Fibroblast of skin of left quadriceps (primary cell): Measurements from ENCODE around the gene FGF21.
"Not testable (repeated sequence)": the region's sequence is repeated elsewhere in the genome, so short reads cannot be mapped to it uniquely, and the experiment has no call there.

Experiments used
- DNase-seq, 2 experiments: peaks; one replicate each; pipeline ENCODE4 v3.0.0-alpha.2; 2013; ENCODE audit warnings: low read depth in 2 of 2

The FGF21 gene, protein sequence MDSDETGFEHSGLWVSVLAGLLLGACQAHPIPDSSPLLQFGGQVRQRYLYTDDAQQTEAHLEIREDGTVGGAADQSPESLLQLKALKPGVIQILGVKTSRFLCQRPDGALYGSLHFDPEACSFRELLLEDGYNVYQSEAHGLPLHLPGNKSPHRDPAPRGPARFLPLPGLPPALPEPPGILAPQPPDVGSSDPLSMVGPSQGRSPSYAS

DNA sequence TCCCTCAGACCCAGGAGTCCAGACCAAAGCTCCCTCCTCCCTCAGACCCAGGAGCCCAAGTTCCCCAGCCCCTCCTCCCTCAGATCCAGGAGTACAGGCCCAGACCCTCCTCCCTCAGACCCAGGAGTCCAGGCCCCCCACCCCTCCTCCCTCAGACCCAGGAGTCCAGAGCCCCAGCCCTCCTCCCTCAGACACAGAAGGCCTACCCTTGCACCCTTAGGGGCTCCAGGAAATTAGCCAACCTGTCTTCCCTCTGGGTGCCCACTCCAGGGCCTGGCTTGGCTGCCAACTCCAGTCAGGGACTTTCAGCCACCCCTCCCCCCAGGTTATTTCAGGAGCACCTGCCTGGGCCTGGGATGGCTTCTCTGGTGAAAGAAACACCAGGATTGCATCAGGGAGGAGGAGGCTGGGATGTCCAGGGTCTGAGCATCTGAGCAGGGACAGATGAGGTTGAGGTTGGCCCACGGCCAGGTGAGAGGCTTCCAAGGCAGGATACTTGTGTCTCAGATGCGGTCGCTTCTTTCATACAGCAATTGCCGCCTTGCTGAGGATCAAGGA, at the start of gene FGF21:
FGF21 (plus strand) TSS at position 441 of the 558 bp plus-strand sequence. CDS start 713 bp downstream, outside the sequence.
- no peak for DNase-seq

DNA sequence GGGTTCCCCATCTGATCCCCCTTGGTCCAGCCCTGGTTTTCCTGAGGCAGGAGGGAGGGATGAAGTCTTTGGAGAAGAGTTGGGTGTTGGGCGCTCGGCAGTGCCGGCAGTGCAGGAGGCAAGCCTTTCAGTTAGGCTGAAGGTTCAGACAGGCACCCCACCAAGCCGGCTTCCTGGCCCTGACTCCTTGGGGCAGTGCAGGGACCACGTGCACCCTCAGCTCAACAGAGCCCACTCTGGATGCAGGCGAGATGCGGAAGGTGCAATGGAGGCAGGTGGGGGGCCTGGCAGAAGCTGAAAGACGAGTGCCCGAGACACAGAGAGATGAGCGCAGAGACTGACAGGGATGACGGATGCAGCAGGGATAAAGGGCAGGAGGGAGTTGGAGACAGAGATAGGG, 46.9 kb upstream of the FGF21 start:
- no peak for DNase-seq

DNA sequence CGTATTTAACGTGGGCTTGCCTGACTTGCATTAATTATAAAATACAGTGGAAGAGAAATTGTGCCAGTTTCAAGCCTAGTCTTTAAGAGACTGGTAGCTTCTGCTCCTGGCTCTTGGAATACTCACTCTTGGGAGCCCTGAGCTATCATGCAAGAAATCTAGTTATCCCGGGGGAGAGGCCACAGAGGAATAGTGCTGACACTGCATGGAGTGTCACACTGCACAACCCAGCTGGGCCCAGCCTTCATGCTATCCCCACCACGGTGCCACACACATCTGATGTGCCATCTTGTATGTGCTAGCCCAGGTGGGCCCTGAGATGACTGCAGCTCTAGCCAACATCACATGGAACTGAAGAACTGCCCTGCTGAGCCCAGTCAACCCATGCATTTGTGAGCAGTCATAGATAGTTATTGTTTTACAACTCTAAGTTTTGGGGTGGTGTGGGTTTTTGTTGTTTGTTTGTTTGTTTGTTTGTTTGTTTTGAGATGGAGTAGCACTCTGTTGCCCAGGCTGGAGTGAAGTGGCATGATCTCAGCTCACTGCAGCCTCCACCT, 44.1 kb upstream of the FGF21 start:
- DNase-seq: no peak

DNA sequence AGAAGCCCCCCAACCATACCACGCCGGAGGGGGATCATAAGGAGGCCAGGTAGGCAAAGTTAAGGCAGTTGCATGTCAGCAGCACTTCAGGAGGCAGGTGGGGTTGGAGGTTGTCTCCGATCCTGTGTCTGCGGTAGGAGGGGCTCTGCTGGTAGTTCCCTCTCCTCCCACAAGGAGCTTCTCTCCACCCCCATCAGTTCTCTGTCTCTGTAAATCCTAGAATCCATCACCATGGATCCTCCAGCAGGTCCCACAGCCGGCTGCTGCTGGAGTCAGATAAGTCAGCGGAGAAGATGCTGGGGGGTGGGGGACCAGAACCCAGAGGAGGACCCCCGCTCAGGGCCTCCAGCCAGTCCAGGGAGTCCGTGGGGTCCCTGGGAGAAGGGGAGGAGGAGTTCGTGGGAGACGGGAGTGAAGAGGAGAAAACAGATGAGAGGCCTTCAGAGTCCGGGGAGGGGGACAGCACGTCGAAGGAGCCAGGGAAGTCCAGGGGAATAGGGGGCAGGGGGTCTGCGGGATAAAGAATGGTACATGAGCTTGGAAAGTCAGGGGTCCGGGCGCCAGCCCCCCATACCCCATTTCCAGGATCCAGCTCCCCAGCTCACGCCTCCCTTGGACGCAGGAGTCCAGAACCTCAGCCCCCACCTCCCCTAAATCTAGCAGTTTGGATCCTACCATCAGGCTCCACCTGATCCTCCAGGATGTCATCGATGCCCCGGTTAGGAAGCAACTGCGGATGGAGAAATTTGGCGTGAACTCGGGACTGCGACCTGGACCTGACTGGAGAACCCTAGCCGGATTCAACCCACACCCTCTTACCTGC, 42.1 kb upstream of the FGF21 start:
- no peak for DNase-seq

DNA sequence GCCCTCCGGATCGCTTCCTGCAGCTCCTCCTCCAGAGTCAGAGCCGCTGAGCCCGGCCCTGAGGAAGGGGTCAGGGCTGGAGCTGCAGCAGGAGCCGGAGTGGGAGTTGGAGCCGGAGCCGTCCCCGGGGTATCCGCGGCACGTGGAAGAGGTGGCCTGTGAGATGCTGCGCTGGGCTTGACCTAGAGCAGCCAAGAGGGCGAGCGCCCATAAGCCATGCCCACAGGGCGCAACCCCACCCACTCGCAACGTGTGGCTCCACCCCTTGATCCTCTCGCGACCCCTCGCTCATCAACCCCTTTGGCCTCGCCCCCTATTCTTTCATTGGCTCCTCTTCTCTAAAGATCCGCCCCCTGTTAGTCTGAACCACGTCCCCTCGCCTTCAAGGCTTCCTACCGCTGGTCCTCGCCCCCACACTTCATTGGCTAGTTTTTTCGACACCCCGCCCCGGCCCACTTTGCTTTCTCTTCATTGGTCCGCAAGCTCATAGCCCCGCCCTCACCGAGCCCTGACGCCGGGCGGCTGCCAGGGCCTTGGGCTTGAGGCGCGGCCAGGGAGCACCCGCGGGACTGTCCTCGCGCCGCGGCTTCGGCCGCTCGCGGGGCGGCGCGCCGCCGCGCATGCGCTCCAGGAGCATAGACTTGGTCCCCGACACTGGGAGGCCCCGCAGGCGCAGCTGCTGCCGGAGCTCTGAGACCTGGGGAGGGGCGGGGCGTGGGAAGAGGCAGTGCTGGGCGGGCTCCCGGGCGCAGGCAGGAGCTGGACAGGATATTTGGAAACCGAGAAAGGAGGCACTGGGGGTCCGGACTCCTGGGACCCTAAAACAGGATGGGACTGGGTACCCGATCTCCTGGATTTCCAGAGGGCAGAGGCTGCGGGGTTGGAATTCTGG, 41.2 kb upstream of the FGF21 start:
- peak; percentile 99 for DNase-seq

DNA sequence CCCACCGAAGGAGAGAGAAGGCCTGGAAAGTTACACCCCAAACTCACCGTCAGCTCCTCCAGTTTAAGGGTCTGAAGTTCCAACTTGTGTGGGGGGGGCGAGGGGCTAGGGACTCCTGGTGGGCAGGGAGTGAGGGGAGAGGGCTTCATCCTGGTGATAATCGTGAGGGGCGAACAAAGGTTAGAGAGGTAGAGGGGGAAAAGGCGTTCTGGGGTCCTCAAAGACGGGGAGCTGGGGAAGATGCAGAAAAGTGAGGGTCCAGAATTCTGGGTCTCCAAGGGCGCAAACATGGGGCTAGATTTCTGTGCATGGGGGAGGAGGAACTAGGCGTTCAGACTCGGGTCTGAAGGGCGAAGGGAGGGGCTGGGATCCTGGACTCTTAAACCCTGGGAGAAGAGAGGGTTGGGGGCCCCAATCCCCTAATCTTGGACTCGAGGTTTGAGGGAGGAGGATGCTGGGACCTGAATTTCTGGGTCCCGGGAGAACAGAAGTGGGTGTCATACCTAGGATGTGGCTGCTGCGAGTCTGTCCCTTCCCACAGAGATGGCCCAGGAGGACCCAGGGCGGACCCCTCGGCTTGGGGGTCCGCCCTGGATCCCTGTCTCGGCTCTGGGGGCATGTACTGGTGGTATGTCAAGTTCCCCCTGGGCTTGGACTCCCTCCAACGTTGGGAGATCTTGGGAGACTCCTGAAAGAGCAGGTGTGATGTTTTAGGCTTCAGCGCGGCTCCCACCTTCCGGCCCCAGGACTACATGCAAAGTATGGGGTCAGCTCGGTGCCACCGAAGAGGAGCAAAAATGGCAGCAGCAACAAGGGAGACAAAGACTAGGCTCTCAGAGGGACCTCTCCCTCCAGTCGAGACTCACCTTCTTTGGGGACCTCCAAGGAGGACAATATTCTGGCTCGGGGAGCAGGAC, 40.3 kb upstream of the FGF21 start:
- no peak for DNase-seq

DNA sequence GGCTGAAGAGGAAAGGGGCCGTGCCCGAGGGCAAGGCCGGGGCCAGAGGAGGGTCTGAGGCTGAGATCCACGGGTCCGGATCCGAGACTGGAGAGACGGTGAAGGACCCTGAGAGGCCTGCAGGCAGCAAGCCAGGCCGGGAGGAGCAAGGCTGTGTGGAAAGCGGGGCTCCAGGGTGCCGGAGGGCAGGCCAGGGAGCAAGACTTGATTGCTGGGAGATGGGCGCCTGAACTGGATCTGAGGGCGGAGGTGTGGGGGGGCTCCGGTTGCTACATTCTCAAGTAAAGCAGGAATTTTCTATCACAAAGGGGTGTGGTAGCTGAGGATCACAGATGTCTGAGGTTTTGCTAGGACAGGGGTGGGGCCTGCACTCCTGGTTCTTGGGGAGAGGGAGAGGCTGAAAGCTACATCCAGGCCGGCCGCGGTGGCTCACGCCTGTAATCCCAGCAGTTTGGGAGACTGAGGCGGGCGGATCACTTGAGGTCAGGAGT, 39.6 kb upstream of the FGF21 start:
- no peak for DNase-seq

DNA sequence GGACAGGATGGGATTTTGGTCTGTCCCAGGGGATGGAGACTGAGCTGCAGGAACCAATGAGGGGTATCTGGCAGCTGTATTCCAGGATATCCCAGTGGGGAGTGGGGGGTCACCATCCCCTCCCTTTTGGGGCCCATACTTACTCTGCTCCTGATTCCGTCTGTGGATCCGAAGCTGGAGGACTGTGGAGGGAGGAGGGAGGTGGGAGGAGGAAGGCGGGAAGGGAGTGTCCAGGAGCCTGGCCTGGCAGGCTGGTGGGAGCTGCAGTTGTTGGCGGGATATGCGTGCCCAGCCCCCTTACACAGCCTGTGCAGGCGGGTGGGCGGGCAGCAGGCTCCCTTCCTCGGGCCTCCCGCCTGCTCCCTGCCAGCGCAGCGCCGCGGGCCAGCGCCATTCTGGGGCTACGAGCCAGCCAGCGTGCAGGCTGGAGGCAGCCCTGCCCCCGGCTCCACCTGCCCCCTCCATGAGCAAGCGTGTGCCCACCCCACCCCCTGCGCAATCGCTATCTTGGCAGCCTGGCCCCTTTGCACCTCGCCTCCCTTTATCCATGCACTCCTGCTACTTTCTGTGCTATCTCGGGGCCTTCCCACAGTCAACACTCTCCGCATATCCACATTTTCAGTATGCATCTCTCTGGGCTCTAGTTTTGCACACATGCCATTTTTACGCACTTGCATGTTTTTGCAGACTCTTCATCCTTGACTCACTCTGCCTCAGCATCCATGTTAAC, 38.6 kb upstream of the FGF21 start:
- peak; percentile 36 to 40 for DNase-seq

DNA sequence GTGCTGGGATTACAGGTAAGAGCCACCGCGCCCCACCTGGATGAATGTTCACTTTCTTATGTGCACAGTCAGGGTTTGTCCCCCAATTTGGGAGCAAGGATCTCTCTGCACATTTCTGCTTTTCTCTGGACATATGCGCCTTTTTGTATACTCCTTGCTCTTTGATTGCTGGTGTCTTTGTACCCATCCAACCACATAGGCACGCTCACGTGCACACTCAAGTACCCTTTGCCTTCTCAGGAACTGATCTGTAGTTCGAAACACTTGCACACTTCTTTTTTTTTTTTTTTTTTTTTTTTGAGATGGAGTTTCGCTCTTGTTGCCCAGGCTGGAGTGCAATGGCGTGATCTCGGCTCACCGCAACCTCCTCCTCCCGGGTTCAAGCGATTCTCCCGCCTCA, 37.2 kb upstream of the FGF21 start:
- DNase-seq: not testable (repeated sequence)

DNA sequence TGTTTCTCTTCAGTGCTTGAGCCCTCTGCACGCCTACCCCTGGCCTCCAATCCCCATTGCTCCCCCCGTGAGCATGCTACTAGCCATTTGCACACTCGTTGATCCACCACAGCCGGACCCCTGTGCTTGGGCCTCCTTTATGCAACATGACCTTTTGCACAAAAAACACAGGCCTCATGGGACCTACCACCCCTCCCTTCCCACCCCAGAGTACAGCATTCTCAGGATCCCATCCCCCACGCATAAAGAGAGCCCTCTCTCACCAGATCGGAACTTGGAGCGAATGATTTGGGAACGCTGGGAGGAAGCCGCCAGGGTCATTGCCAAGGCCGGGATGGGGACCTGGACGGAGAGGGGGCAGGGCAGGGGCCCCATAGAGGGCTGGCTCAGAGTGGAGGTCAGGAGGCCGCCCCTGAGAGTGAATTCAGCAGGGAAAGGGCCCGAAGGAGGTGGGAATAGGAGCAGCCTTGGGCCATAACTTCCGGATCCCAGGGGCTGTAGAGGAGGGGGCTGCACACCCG, 36.6 kb upstream of the FGF21 start:
- no peak for DNase-seq

DNA sequence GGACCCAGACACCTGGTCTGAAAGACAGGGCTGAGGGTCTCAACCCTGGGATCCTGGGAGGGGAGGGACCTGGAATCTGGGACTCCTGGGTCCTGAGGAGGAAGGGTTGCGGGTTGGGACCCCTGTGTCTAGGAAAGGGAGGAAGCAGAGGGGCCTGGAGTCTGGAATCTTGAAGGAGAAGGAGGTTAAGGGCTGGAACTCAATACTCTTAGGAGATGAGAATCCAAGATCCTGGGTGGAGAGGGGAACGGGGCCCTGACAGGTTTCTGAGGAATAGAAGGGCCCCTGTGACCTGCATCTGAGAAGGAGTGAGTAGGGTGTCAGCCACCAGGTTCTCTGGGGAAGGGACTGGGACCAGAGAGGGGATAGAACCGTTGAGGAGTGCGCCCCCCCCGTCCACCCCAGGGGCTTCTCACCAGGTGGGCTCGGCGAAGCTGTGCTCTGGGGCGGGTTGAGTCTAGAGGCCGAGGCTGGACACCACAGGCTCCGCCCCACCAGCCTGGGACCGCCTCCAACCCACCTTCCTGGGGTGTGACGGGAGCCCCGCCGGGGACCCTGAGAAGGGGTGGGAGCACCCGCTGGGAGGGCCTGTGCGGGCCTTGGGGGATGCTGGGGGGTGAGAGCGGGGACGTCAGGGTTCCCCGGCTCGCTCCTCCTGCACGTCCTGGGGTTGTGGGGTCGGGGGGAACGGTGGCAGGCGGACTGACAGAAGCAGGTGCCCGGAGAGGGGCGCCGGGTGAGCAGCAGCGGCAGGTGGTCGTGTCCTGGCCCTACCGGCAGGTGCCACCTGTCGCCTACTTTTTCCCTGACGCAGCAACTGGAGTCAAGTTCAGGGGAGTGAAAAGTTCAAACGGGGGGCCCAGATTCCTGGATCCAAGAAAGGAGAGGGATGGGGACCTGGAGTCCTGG, 35.8 kb upstream of the FGF21 start, which contains the start of gene MAMSTR:
MAMSTR (minus strand) TSS at position 463 of the 909 bp plus-strand sequence. CDS start 694 bp downstream, outside the sequence.
- DNase-seq: no peak

DNA sequence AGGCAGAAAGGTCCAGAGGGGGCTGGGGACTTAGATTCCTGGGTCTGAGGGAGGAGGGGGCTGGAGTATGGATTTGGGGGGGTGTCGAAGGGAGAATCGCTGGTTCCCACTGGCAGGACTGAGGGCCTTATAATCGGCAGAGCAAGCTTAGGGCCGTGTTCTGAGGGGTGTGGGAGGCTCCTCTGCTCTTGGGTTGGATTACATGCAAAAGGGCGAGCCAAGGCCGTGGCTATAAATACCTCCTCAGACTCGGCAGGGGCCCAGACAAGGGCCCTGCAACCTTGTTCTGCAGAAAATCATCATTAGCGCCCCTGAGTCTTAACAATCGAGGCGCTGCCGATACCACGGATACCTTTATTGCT, 35.1 kb upstream of the FGF21 start:
- DNase-seq: no peak

DNA sequence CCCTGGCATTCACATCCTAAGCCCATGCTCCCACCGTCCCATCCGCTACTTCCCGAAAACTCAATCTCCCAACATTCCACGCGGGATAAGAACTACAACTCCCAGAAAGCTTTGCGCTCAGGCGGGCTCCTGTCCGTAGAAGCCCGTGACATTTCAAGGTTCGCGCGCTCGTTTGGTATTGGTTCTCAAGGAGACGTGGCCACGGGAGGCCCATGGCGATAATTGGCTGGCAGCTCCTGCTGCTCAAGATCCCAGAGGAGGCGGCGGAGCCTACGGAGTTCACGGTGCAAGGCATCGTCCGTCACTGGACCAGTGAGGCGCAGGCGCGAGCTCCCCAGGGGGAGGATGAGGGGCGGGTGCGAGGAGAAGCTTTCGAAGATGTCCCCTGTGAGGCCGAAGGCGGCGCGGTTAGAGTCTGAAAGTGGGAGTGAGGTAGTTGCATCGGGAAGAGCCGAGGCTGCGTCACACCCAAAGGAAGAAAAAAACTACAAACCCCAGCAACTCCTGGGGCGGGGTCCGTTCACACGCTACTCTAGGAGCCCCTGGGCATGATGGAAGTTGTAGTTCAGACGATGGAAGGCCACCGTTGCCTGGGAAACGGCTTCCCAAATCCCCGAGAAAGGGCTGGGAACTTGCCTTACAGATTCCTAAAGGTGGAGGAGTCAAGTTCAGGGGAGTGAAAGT, 34.6 kb upstream of the FGF21 start:
- peak; percentile 98 to 99 for DNase-seq

DNA sequence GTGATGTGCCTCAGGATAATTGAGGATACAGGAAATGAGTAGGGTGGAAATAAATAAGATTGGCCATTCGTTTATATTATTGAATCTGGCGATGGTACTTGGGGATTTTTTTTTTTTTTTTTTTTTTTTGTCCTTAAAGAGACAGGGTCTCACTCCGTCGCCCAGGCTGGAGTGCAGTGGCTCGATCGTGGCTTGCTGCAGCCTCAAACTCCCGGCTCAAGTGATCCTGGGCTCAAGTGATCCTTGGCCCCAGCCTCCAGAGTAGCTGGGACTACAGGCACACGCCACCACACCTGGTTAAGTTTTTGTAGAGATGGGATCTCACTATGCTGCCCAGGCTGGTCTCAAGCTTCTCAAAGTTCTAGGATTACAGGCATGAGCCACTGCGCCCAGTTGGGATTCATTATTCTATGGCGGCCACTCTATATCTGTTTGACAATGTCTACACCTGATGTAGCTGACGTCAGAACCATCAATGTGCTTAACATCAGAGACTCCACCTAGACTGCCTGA, 33.1 kb upstream of the FGF21 start:
- no peak for DNase-seq

DNA sequence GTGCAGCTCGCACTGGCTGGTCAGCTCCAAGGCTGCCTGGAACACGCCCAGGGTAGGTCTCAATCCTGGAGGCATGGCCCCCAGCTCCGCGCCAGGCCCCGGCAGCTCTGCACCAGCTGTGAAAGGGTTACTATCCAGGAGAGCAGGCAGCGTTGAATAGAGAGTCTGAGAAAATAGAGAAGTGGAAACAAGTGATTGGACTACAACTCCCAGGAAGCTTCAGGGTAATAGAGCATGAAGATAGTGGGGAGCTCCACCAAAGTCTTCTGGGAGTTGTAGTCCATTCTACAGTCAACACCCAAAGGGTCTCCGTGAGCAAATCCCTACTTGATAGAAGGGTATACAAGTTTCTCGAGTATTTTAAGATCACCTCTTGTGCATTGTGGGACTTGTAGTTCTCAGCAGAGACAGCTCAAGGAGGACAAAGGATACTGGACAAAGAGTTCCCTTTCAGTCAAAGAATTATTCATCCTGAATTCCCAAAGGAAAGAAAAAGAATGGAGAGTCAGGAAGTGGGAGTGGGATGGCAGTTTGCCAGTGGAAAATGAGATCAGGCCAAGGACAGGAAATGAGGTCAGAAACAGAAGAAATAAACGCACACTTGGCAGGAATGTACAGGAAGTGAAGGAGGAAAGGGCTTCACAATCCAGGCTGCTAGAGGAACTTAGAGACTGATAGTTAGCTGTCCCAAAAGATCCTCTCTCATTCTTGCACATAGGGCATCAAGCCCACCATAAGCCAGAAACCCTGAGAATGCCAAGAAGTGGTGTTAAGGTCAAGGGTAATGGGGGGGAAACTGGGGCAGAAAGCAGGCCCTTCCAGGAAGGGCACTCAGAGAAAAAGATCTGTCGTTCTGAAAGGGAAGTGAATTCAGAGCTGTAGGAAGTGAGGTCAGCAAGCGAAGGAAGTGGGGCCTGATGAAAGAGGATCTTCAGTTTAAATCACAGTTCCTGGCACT, 30.2 kb upstream of the FGF21 start:
- peak; percentile 85 to 88 for DNase-seq

DNA sequence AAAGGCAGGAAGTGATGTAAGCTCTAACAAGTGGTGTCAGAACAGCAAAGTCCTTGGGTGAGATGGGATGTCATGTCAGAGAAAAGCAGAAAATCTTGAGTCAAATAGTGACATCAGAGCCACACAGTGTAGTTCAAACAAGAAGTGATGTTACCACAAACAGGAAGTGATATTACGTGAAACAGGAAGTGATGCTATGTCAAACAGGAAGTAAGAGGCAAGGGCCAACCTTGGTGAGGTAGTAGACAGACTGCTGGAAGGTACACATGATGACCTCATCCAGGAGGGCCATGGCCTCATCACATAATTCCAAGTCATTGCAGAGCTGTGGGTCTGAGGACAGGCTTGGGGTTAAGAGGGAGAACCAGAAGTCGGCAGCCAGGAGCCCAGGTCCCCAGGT, 28.8 kb upstream of the FGF21 start:
- no peak for DNase-seq
